NCI-H2227 treated with DMSO at 0.1 percent for 48 hours (cell line): ENCODE results near the gene C12orf50.
"Not testable (repeated sequence)": the region's sequence is repeated elsewhere in the genome, so short reads cannot be mapped to it uniquely, and the experiment has no call there.

Experiments used
- DNase-seq: peaks from one replicate; lab custom pipeline; 2025; lab: John Stamatoyannopoulos, UW

Gene C12orf50

GRCh38 chr12:88029093-88029665, at the start of gene C12orf50:
Gene C12orf50, minus strand, starts transcription at chr12:88029401. Its CDS starts 2,439 bp downstream, at chr12:88026962.
- DNase-seq, result no peak

DNA sequence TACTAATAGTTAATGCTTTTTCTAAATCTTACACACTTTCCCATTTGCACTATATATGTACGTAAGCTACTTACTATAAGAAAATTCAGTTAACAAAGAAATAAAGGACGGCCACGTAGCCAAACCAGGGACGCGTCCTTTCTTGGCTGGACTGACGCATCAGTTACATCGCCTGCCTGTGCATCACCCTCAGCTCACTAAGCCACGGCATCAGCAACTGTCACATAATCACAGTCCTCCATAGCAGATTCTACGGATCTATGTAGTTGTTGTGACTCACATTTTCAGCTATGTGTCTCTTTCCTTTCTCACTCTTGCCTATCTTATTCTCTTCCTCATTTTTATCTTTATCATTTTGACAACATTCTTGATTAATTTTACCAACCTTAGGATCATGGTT, 38.1 kb upstream of the C12orf50 start:
- no peak for DNase-seq

- no peak for DNase-seq
Measured at GRCh38 chr12:88063375-88063774, 34.2 kb upstream of the C12orf50 start.

- DNase-seq, result no peak
Measured at GRCh38 chr12:88062474-88062873, 33.3 kb upstream of the C12orf50 start.

- no peak for DNase-seq
Measured at GRCh38 chr12:88058719-88059077, 29.5 kb upstream of the C12orf50 start.

DNA sequence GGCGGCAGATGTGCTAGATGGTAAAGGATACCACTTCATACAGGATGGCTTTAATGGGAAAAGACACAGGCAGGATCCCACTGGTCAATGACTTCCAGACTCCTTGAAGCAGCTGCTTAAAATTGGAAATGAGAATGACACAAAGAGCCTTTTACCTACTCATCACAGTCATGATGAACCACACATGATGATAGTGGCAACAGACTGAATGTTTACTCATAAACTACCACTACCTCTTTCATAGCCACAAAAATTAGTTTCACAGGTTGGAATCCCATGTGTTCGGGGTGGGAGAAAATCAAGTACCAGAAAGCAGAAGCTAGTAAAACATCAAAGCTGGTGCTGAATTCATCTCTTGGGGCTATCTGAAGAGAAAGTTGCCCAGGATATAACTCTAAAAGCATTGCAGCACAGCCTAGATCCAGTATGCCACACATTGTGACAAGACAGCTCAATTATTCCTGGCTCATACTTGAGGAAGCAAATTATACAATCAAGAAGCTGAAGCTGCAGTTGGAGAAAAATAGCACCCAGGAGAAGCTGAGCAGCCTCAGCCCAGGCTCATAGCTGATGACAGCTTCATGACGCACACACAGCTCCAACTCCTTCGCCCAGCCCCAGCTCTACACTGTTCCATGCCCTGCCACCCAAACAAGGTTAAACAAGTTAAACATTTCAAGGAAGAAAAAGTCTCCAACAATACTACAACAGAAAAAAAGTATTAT, 29.0 kb upstream of the C12orf50 start:
- no peak for DNase-seq

GRCh38 chr12:88056571-88056970, 27.4 kb upstream of the C12orf50 start:
- DNase-seq, result no peak

- peak; percentile 36 for DNase-seq
Measured at GRCh38 chr12:88052686-88053085, 23.5 kb upstream of the C12orf50 start.

DNA sequence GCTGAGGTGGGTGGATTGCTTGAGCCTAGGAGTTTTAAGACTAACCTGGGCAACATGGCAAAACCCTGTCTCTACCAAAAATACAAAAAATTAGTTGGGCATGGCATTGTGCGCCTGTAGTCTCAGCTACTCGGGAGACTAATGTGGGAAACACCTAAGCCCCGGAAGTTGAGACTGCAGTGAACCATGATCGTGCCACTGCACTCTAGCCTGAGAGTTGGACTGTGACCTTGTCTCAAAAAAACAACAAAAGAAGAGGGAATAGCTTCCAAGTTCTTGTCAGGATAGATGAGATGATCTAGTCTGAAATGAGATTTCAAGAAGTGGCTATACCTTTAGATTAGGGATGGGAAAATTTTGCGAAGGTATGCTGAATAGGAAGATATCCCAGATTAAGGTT, 14.8 kb upstream of the C12orf50 start:
- DNase-seq, result no peak

- DNase-seq, result no peak
Measured at GRCh38 chr12:88037770-88038169, 8.6 kb upstream of the C12orf50 start.

DNA sequence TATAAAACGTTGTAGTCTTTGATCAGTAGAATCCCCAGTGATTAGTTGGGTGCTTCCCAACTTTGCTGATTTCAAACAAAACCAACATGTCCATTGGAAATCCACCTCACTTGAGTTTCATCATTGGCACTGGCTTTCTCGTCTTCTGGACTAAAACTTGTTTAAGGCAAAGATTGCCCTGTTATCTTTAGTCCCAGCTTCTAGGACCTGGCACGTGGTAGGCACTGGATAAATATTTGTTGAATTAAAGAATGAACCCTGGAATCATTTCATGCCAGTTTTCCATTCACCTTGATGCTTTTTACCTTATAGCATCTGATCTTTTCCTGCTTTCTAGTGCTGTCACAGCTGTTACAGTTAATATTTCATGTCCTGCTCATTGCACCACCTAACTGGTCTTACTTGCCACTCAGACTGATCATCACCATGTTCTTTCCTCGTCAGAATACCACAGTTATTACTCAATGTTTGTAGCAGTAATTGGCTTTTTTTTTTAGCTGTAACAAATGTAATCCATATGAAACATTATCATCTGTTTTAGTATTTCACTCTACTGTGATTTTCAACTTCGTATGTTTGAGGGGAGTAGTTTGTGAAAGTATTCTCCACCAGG, 7.3 kb upstream of the C12orf50 start:
- no peak for DNase-seq

DNA sequence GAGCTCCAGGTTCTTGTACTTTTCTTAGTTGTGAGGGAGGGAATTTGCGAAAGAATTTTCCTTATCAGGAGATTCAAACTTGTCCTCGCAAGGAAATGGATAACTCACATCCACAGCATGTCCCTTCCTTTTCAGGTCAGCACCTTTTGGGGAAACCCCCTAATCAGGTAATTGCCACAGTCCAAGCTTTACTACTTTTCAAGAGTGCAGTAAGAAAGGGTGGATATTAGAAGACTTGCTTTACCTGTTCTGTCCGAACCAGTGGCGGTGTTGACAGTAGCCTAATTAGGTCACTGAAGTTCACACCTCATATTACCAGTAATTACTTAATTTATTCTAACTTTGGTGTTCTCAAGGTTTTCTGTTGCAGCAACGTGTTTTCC, 6.7 kb upstream of the C12orf50 start:
- DNase-seq, result no peak

DNA sequence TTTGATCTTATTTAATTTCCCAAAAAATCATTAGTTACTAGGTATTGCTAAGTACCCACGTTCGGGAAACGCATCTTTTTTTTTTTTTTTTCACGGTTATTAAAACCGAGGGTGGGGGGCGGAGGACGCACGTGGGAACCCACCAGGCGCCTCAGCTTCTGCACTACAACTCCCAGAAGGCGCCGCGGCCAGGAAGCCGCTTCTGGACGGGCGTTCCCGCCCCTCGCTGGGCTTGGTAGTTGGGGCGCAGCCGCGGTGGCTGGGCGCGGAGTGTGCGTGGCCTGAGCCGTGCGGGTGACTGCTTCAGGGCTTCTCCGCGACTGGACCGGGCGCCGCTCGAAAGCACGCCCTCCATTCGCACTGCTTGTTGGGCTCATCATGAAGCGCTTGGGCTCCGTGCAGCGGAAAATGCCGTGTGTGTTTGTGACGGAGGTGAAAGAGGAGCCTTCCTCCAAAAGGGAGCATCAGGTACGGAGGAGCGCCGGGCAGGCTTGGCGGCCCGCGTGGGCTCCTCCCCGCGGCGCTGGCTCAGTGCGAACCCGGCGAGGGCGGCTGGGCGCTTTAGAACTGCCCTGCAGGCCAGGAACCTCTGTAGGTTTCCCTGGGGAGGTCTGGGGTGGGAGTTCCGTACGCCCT, 6.2 kb upstream of the C12orf50 start:
- DNase-seq, result peak; percentile 85

DNA sequence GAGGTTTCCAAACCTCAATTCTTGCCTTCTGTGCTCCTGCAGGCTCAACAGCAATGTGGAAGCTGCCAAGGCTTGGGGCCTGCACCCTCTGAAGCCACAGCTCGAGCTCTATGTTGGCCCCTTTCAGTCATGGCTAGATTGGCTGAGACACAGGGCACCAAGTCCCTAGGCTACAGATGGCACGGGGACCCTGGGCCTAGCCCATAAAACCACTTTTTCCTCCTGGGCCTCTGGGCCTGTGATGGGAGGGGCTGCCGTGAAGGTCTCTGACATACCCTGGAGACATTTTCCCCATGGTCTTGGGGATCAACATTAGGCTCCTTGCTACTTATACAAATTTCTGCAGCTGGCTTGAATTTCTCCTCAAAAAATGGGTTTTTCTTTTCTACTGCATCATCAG, 2.0 kb upstream of the C12orf50 start:
- not testable (repeated sequence) for DNase-seq

- DNase-seq, result no peak
Measured at GRCh38 chr12:88026196-88026595, 3.0 kb downstream of the C12orf50 start.

GRCh38 chr12:88017964-88018363, 11.2 kb downstream of the C12orf50 start:
- DNase-seq, result no peak

GRCh38 chr12:88015825-88016224, 13.4 kb downstream of the C12orf50 start:
- DNase-seq, result no peak

DNA sequence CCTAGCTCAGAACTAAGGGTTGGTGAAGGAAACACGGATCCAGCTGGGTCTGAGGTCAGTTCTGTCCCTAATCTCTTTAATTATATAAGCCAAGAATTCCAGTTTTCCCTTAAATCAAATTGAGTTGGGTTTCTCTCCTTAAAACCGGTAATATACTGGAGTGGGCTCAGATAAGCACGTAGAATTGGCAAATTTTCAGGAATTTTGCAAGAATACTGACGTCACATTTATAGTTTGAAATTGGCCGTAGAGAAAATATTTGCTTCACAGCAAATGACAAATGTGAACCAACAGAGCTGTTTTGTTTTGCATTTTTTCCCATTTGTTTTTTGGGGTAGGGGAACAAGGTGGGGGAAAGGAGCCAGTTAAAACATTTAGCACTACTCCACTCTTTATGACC, 17.4 kb downstream of the C12orf50 start:
- DNase-seq, result no peak

DNA sequence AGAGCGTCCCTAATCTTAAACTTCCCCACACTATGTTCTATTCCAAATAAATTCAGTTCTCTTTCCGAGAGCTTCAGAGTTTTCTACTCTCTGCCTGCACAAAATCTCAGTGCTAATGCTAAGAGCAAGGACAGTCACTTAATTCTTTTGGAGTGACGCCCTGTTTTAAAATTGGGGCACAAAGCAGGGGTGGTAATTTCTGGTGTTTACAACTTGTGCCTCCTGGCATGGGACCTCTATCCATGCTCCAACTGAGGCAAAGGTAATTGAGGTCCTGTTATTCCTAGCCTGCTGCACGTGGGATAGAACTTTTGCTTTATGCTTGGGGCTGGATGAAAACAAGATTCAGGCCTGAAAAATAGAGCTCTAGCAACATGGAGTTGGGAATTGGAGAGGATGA, 22.9 kb downstream of the C12orf50 start:
- no peak for DNase-seq

GRCh38 chr12:88001327-88001726, 27.9 kb downstream of the C12orf50 start:
- no peak for DNase-seq

- DNase-seq, result peak; percentile 92
Measured at GRCh38 chr12:87995581-87996178, 33.5 kb downstream of the C12orf50 start.

DNA sequence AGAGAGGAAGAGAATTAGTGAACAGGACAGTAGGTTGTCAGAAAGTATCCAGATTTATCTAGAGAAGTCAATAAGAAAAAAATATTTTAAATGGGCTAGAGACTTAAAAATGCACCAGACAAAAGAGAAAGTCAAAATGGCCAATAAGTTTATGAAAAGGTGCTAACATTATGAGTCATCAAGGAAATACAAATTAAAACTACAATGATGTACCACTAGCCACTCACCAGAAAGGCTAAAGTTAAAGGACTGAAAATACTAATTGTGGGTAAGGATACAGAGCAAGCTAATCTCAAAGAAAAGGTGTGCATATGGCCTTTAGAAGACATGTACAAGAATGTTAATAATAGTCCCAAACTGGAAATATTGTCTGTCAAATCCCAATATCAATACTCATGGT, 37.7 kb downstream of the C12orf50 start:
- DNase-seq, result no peak

GRCh38 chr12:87988534-87988933, 40.7 kb downstream of the C12orf50 start:
- DNase-seq, result peak; percentile 63
